Measurements from ENCODE around the gene LYST.
"Not testable (repeated sequence)": the region's sequence is repeated elsewhere in the genome, so short reads cannot be mapped to it uniquely, and the experiment has no call there.

- not testable (repeated sequence) for TF ChIP-seq EZH2 (optimal IDR thresholded peaks at IDR 0.05; ENCODE audit: low read depth, low read length); EZH2phosphoT487 (IDR thresholded peaks at IDR 0.05; ENCODE audit: low read length)
- TF ChIP-seq, protein P1, sequence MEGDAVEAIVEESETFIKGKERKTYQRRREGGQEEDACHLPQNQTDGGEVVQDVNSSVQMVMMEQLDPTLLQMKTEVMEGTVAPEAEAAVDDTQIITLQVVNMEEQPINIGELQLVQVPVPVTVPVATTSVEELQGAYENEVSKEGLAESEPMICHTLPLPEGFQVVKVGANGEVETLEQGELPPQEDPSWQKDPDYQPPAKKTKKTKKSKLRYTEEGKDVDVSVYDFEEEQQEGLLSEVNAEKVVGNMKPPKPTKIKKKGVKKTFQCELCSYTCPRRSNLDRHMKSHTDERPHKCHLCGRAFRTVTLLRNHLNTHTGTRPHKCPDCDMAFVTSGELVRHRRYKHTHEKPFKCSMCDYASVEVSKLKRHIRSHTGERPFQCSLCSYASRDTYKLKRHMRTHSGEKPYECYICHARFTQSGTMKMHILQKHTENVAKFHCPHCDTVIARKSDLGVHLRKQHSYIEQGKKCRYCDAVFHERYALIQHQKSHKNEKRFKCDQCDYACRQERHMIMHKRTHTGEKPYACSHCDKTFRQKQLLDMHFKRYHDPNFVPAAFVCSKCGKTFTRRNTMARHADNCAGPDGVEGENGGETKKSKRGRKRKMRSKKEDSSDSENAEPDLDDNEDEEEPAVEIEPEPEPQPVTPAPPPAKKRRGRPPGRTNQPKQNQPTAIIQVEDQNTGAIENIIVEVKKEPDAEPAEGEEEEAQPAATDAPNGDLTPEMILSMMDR (IDR thresholded peaks at IDR 0.05; ENCODE audit: low read length): not testable (repeated sequence)
Measured at GRCh38 chr1:235903809-235904208, 37.1 kb upstream of the LYST start.

All from MM.1S (cell line).